GM19328 (cell line): ENCODE measurements around the gene IQCM.
A peak's percentile ranks its signal among the peaks of the same experiment; 100 is the strongest.
"Not testable (repeated sequence)": the region's sequence is repeated elsewhere in the genome, so short reads cannot be mapped to it uniquely, and the experiment has no call there.

ENCODE experiments used
- ATAC-seq: cut with Tn5 transposase; IDR thresholded peaks from one replicate; pipeline ENCODE4 v1.9.1; 2021; ENCODE audit warnings: mild to moderate bottlenecking, moderate library complexity; ENCODE audit not compliant: unreplicated experiment

IQCM gene

GRCh38 chr4:149493492-149493891, 322.2 kb downstream of the IQCM start:
- ATAC-seq = no peak

DNA sequence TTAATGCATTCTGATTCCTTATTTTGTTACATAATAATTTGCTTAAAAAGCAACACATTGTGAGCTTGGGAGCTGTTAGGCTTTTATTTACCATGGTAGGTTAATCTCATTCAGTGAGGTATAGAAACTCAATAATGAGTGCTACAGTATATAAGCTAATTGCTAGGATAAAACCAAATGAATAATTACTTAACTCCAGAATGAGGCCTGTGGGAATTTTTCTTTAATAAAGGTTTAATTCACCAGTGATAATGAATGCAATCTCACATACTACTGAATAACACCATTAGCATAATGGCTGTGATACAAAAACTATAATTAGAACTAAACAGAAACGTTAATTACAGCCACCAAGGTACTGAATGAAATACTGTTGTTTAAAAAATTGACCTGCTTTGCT, 326.3 kb downstream of the IQCM start:
- no peak for ATAC-seq

- ATAC-seq = no peak
Measured at GRCh38 chr4:149486861-149487260, 328.8 kb downstream of the IQCM start.

DNA sequence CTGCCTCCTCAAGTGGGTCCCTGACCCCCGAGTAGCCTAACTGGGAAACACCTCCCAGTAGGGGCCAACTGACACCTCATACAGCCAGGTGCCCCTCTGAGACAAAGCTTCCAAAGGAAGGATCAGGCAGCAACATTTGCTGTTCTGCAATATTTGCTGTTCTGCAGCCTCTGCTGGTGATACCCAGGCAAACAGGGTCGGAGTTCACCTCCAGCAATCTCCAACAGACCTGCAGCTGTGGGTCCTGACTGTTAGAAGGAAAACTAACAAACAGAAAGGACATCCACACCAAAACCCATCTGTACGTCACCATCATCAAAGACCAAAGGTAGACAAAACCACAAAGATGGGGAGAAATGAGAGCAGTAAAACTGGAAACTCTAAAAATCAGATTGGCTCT, 347.0 kb downstream of the IQCM start:
- ATAC-seq = not testable (repeated sequence)

DNA sequence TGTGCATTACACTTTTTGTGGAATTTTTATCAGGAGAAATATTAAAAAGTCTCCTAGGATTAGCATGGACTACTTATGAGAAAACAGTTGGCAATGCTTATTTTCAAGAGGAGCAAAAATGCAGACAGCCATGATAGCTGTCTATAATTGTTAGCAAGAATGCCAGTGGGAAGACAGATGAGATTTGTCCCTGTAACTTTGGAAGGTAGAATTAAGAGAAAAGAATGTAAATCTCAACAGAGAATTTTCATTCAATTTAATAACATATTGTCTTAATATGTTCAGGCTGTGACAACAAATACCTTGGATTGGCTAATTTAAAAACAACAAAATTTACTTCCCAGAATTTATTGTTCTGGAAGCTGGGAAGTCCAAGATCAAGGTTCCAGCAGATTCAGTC, 349.2 kb downstream of the IQCM start:
- no peak for ATAC-seq

DNA sequence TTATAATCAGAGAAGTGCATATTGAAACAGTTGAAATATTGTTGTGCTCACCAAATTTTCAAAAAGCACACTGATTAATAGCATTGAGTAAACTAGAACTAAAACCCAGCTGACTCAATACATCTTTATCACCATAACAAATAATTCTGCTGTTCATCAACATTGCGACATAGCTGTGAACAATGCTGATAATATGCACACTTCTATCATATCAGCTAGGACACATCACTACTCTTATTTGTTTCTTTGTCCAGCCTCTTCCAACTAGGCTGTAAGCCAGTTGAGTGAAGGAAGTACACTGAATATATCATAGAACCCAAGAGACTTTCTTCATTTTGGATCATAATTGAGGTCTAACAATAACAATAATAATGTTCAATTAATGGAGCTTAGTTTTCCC, 349.7 kb downstream of the IQCM start:
- no peak for ATAC-seq

DNA sequence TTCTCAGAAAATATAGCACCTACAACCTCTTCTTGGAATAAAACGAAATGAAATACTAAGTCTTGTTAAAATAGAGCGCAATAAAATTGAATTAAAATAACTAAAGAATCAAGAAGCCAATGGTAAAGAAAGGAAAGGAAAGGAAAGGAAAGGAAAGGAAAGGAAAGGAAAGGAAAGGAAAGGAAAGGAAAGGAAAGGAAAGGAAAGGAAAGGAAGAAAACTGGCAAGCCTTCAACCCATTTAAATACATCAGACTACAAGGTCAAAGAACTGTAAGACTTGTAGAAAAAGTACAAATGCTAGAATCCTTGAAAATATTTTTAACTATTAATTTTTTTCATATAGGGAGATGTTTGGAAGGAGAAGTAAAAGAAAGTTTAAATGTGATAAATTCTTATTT, 372.1 kb downstream of the IQCM start:
- ATAC-seq = no peak

GRCh38 chr4:149441338-149441737, 374.3 kb downstream of the IQCM start:
- no peak for ATAC-seq

- no peak for ATAC-seq
Measured at GRCh38 chr4:149426461-149426860, 389.2 kb downstream of the IQCM start.

DNA sequence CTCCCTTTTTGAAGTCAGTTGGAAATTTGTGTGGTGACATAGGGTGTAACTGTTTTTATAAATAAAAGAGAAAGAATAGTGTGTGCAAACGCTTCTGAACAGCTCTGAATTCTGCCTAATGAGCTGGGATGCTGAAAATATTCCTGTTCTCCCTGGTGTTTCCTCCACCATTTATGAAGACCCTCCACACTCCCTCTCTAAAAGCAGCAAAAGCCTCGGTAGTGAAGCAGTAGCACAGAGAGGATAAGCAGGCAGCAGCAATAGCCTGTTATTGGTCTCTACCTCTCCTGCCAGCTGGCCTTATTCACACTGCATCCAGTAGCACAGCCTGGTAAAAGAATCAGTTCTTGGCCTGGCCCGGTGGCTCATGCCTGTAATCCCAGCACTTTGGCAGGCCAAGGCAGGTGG, 406.1 kb downstream of the IQCM start:
- no peak for ATAC-seq

DNA sequence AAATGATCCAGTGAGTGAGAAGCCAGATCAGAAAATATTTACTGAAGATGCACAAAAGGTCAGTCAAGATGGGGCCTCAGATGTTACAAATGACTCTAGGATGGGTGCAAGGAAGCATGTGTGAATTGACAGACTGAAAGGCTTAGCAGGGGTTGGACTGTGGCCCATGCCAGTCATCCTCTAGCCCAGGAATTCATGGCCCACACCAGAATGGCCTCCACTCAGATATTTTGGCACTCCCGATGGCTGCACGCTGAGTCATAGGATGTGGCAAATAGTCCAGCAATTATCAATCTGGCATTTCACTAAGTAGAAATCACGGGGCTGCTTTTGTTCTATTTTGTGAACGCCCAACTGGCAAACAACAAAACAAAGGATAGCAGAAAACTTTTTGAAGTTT, 406.5 kb downstream of the IQCM start:
- ATAC-seq = no peak

DNA sequence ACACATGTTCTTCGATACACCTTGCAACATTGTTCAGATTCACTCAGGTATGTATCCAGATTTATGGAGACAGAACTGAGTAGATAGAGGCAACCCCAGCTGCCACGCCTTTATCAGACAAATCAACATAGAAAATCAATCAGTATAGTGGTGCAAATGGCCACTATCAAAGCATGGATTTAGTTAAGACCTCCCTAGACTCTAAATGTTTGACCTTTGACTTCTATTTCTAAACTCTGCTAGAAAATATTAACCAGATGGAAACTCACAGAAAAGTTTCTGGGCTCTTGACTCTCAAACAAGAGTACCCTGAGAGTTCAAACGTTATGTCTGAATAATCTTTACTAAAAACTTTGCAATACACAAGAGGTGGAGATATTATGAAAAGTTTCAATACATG, 411.5 kb downstream of the IQCM start:
- no peak for ATAC-seq

- no peak for ATAC-seq
Measured at GRCh38 chr4:149403081-149403480, 412.6 kb downstream of the IQCM start.

DNA sequence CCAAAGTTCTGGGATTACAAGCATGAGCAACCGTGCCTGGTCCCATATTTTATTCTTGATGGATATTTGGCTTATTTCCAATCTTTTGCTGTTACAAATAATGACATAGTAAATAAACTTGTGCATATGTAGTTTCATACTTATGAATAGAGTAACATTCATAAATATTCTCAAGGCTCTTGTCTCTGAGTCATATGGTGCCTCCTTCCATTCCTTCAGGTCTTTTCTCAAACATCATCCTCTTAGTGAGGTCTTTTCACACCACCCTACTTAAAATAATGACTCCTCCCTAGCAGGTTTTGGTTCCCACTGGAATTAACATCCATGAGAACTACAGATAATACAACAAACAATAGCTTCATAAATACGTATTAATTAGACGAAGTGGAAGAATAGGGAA, 416.6 kb downstream of the IQCM start:
- no peak for ATAC-seq

- ATAC-seq = peak; percentile 67
Measured at GRCh38 chr4:149370785-149371420, 444.7 kb downstream of the IQCM start.

DNA sequence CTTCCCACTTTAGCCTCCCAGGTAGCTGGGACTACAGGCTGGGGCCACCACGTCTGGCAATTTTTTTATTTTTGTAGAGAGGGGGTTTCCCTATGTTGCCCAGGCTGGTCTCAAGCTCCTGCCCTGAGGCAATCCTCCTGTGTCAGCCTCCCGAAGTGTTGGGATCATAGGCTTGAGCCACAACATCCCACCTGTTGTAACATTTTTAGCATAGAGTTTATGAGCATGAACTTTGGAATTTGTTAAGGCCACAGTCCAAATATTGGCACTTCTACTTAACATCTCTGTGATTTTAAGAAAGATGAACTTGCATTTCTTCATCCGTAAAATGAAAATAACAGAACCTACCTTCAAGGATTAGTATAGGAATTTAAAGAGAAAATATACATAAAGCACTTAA, 445.6 kb downstream of the IQCM start:
- ATAC-seq = no peak

GRCh38 chr4:149353241-149353640, 462.4 kb downstream of the IQCM start:
- ATAC-seq = no peak

- no peak for ATAC-seq
Measured at GRCh38 chr4:149349541-149349940, 466.1 kb downstream of the IQCM start.

DNA sequence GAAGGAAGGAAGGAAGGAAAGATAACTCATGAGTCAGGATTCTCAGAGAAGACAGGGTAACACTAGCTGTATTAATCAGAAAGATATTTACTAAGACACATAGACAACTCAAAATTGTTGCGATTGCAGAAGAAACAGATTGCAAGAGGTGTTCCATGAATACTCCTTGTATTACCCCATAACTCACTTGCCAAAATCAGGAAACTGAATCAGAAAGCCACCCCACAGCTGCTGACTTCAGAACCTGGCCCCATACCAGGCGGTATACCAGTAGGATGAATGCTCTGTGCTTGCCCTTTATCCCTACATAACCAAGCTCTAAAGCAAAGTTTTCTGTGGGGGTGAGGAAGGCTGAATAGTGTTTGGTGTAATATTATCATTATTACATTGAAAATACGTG, 468.5 kb downstream of the IQCM start:
- no peak for ATAC-seq

- no peak for ATAC-seq
Measured at GRCh38 chr4:149345424-149345823, 470.2 kb downstream of the IQCM start.

- no peak for ATAC-seq
Measured at GRCh38 chr4:149344436-149344835, 471.2 kb downstream of the IQCM start.

GRCh38 chr4:149343614-149344013, 472.0 kb downstream of the IQCM start:
- ATAC-seq = no peak

DNA sequence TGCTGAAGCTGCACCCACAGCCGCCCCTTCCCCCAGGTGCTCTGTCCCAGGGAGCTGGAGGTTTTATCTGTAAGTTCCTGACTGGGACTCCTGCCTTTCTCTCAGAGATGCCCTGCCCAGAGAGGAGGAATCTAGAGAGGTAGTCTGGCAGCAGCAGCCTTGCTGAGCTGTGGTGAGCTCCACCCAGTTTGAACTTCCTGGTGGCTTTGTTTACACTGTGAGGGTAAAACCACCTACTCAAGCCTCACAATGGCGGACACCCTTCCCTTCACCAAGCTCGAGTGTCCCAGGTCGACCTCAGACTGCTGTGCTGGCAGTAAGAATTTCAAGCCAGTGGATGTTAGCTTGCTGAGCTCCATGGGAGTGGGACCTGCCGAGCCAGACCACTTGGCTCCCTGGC, 474.5 kb downstream of the IQCM start:
- not testable (repeated sequence) for ATAC-seq
